ENCODE results near the gene TADA2A. TPM values are rescaled to one million over a fixed set of nuclear protein-coding genes. Genes with fewer than 3 reads are reported as not detected.

TADA2A gene
- total RNA-seq, 2 experiments from 2014 or later: 35.8 to 46.3 TPM

DNA sequence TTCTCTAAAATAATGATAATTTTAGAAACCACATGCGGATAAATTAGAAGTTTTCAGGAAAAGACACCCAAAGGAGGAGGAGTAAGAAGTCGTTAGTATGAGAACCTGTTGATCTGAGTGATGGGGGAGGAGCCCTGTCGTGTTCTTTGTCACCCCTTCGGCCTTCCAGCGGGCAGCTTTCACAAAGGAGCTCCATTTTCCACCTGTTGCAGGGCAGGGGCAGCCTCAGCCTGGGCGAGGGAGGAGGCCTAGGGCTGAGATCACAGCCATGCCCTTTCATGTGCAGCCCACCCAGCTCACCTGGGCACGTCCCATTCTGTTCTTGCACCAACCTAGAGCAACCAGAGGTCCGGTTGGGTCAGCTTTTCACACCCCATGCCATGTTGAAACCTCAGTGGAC, 88.3 kb downstream of the TADA2A start:
- no TSS peak for BruUV-seq (replicated peaks)
- Histone ChIP-seq H3K27ac (ENCODE audit: low read depth, low read length, poor library complexity, severe bottlenecking) (no peak overlapping the region), H3K4me3 (ENCODE audit: low read depth, low read length, poor library complexity, severe bottlenecking) (no peak overlapping the region), H3K79me2 (ENCODE audit: insufficient read depth, low read depth, low read length) (peaks cover 40% of the 10 kb centered on the region), H2AFZ (ENCODE audit: low read length) (no peak overlapping the region), H3K4me1 (ENCODE audit: insufficient read depth, low read length, poor library complexity, severe bottlenecking) (peaks cover 29% of the 10 kb centered on the region), H3K9me3 (ENCODE audit: low read length) (no peaks in the 10 kb centered on the region), H3K4me2 (ENCODE audit: low read length) (no peak overlapping the region), H3K9me2 (ENCODE audit: insufficient read depth, low read length) (no peaks in the 10 kb centered on the region), H4K20me1 (ENCODE audit: insufficient read depth, low read length) (peaks cover 11% of the 10 kb centered on the region; the same call in 1 of the 2 replicates), H3K36me3 (ENCODE audit: insufficient read depth, low read length) (peaks cover 6% of the 10 kb centered on the region; the same call in 1 of the 2 replicates)
- no peak for TF ChIP-seq EZH2phosphoT487 (IDR thresholded peaks at IDR 0.05; ENCODE audit: borderline replicate concordance, low read depth, low read length)
- TF ChIP-seq, protein P1, sequence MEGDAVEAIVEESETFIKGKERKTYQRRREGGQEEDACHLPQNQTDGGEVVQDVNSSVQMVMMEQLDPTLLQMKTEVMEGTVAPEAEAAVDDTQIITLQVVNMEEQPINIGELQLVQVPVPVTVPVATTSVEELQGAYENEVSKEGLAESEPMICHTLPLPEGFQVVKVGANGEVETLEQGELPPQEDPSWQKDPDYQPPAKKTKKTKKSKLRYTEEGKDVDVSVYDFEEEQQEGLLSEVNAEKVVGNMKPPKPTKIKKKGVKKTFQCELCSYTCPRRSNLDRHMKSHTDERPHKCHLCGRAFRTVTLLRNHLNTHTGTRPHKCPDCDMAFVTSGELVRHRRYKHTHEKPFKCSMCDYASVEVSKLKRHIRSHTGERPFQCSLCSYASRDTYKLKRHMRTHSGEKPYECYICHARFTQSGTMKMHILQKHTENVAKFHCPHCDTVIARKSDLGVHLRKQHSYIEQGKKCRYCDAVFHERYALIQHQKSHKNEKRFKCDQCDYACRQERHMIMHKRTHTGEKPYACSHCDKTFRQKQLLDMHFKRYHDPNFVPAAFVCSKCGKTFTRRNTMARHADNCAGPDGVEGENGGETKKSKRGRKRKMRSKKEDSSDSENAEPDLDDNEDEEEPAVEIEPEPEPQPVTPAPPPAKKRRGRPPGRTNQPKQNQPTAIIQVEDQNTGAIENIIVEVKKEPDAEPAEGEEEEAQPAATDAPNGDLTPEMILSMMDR (conservative IDR thresholded peaks at IDR 0.05; ENCODE audit: low read length): no peak
- no peak for DNase-seq (ENCODE audit: low spot score)
- CTCF ChIA-PET (ENCODE audit: unreplicated experiment): no interaction called here
- POLR2A ChIA-PET: interaction anchor here (0.8 kb wide), 1 partner anchor 87 kb away, joined by 3 read pairs; no protein-coding TSS in a partner anchor
- intact Hi-C loops (cut with micrococcal nuclease; ENCODE audit: unreplicated experiment): no loop called here

DNA sequence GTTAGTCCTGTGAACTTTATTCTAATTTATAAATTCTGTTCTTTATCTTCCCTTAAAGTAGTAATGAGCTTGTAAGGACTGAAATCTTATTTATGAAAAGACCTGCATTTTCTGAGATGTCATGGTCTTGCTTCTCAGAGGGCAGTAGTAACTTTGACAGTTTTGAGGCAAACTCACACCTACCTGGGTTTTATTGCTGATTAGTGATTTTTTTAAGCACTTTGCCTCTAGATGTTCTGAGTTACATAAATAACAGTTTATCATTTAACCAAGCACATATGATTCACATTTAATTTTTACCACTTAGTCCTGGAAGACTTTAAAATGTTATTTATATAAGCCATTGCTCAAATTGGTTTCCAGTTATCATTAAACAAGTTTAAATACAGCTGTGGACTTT, 93.7 kb downstream of the TADA2A start:
- Histone ChIP-seq H2AFZ (ENCODE audit: low read length) (no peak overlapping the region), H3K4me1 (ENCODE audit: insufficient read depth, low read length, poor library complexity, severe bottlenecking) (no peaks in the 10 kb centered on the region), H3K4me2 (ENCODE audit: low read length) (no peak overlapping the region), H3K9me3 (ENCODE audit: low read length) (no peaks in the 10 kb centered on the region), H3K4me3 (ENCODE audit: low read depth, low read length, poor library complexity, severe bottlenecking) (no peak overlapping the region), H3K27ac (ENCODE audit: low read depth, low read length, poor library complexity, severe bottlenecking) (no peak overlapping the region), H3K9me2 (ENCODE audit: insufficient read depth, low read length) (no peaks in the 10 kb centered on the region), H4K20me1 (ENCODE audit: insufficient read depth, low read length) (no peaks in the 10 kb centered on the region), H3K79me2 (ENCODE audit: insufficient read depth, low read depth, low read length) (0 out of 2 replicates have a peak, but pooled peaks cover 4% of the 10 kb centered on the region), H3K36me3 (ENCODE audit: insufficient read depth, low read length) (no peaks in the 10 kb centered on the region)
- CTCF ChIA-PET (ENCODE audit: unreplicated experiment): no interaction called here
- POLR2A ChIA-PET: no interaction called here
- intact Hi-C loops (cut with micrococcal nuclease; ENCODE audit: unreplicated experiment): no loop called here
- no TSS peak for BruUV-seq (replicated peaks)
- DNase-seq (ENCODE audit: low spot score): no peak
- TF ChIP-seq, protein P1 (conservative IDR thresholded peaks at IDR 0.05; ENCODE audit: low read length): no peak
- TF ChIP-seq EZH2phosphoT487 (IDR thresholded peaks at IDR 0.05; ENCODE audit: borderline replicate concordance, low read depth, low read length): no peak

DNA sequence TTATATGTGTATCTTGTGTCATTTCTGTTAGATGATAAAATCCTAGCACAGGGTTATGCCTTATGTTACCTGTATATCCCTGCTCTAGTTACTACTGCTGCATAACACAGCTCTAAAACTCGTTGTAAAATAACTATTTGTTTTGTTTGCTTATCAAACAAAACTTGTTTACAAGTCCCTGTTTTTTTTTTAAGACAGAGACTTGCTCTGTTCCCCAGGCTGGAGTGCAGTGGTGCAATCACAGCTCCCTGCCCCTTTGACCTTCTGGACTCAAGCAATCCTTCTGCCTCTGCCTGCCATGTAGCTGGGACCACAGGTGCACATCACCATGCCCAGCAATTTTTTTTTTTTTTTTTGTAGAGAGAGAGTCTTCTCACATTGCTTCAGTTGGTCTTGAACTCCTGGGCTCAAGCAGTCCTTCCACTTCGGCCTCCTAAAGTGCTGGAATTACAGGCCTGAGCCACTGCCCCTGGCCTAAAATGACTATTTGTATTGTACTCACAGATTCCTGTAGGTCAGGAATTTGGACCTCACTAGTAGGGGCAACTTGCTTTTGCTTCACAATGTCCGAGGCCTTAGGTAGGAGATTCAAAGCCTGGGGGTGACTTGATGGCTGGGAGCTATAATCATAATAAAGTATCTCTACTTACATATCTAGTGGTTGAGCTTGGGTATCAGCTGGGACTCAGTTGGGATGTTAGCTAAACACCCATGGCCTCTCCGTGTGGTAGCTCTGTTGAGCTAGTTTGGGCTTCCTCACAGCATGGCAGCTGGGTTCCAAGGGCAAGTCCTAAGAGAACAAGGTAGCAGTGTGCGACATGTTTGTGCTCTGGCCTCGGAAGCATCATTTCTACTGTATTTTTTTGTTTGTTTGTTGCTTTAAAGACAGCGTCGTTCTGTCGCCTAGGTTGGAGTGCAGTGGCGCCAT, 95.6 kb downstream of the TADA2A start:
- H3K4me2 ChIP-seq (ENCODE audit: low read length): no peak overlapping the region
- 0 out of 2 replicates have a peak, but pooled peaks cover 4% of the 10 kb centered on the region for H3K79me2 ChIP-seq (ENCODE audit: insufficient read depth, low read depth, low read length)
- H3K4me3 ChIP-seq (ENCODE audit: low read depth, low read length, poor library complexity, severe bottlenecking): no peak overlapping the region
- no peaks in the 10 kb centered on the region for H3K9me3 ChIP-seq (ENCODE audit: low read length)
- intact Hi-C loops (cut with micrococcal nuclease; ENCODE audit: unreplicated experiment): no loop called here
- H4K20me1 ChIP-seq (ENCODE audit: insufficient read depth, low read length): no peaks in the 10 kb centered on the region
- H3K36me3 ChIP-seq (ENCODE audit: insufficient read depth, low read length): no peaks in the 10 kb centered on the region
- H2AFZ ChIP-seq (ENCODE audit: low read length): no peak overlapping the region
- TF ChIP-seq EZH2phosphoT487 (IDR thresholded peaks at IDR 0.05; ENCODE audit: borderline replicate concordance, low read depth, low read length): no peak
- TF ChIP-seq, protein P1 (conservative IDR thresholded peaks at IDR 0.05; ENCODE audit: low read length): no peak
- DNase-seq (ENCODE audit: low spot score): no peak
- POLR2A ChIA-PET: interaction anchor here (0.5 to 0.9 kb wide), 3 partner anchors 19 to 137 kb away, joined by 3 to 8 read pairs (median 3); no protein-coding TSS in a partner anchor
- no peak overlapping the region for H3K27ac ChIP-seq (ENCODE audit: low read depth, low read length, poor library complexity, severe bottlenecking)
- no peaks in the 10 kb centered on the region for H3K4me1 ChIP-seq (ENCODE audit: insufficient read depth, low read length, poor library complexity, severe bottlenecking)
- no TSS peak for BruUV-seq (replicated peaks)
- CTCF ChIA-PET (ENCODE audit: unreplicated experiment): no interaction called here
- no peaks in the 10 kb centered on the region for H3K9me2 ChIP-seq (ENCODE audit: insufficient read depth, low read length)
